GM12891 (cell line): ENCODE data around the gene PDLIM4.

Experiments used
- PAX5 ChIP-seq: IDR thresholded peaks from 2 replicates; pipeline ENCODE4 v1.6.1; 2011; ENCODE audit warnings: low read length, moderate library complexity, mild to moderate bottlenecking; ENCODE audit not compliant: insufficient read depth, severe bottlenecking
- POLR2A ChIP-seq: IDR thresholded peaks from 2 replicates; pipeline ENCODE4 v1.6.1; 2011; ENCODE audit warnings: low read depth, low read length, control low read depth
- POLR2AphosphoS5 ChIP-seq: IDR thresholded peaks from 2 replicates; pipeline ENCODE4 v1.6.1; 2011; ENCODE audit warnings: low read depth, low read length, control low read depth
- SPI1 ChIP-seq: IDR thresholded peaks from 2 replicates; pipeline ENCODE4 v1.6.1; 2011; ENCODE audit warnings: low read depth, low read length, control low read depth
- TAF1 ChIP-seq: IDR thresholded peaks from 2 replicates; pipeline ENCODE4 v1.6.1; 2011; ENCODE audit warnings: low read depth, low read length, control low read depth

DNA sequence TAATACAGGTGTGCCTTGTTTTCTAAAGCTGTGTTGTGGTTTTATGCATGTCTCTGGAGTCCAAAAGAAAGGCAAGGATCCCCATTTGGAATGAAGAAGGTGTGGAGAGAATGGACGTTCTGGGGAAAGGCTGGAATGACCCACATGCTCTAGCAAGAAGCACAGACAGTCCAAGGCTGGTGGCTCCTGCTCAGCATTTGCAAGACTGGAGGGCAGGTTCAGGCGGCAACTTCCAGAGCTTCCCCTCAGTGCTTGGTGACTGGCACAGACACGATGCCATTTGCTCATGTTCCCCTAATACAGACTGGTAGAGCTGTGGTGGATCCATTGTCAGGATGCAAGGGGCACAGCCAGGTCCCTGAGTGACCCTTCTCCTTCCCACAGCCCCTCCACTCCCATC lies 44.9 kb downstream of the PDLIM4 start:
- TF ChIP-seq POLR2AphosphoS5 = no peak
- no peak for TF ChIP-seq TAF1
- no peak for TF ChIP-seq POLR2A
- no peak for TF ChIP-seq PAX5
- TF ChIP-seq SPI1 = no peak
